IPS DF 6.9 (cell line): ENCODE data around the gene DGCR8.

ENCODE experiments used
- DNase-seq: peaks from one replicate; pipeline ENCODE4 v3.0.0-alpha.2; 2013; ENCODE audit warnings: low read depth, low spot score
- H3K27ac ChIP-seq: one replicate; pipeline ENCODE4 v1.5.1; 2013; ENCODE audit warnings: low read length, control low read depth
- H3K27me3 ChIP-seq: 2 replicates; pipeline ENCODE4 v1.6.1; 2013; ENCODE audit warnings: mild to moderate bottlenecking, low read length; ENCODE audit not compliant: control insufficient read depth, insufficient read depth
- H3K36me3 ChIP-seq: 2 replicates; pipeline ENCODE4 v1.6.1; 2013; ENCODE audit warnings: low read length; ENCODE audit not compliant: control insufficient read depth, insufficient read depth
- H3K4me1 ChIP-seq: 2 replicates; pipeline ENCODE4 v1.6.1; 2013; ENCODE audit warnings: low read length; ENCODE audit not compliant: control insufficient read depth, insufficient read depth
- H3K4me3 ChIP-seq: 2 replicates; pipeline ENCODE4 v1.5.1; 2013; ENCODE audit warnings: mild to moderate bottlenecking, low read length
- H3K9me3 ChIP-seq: 2 replicates; pipeline ENCODE4 v1.6.1; 2013; ENCODE audit warnings: low read length, inconsistent platforms; ENCODE audit not compliant: control insufficient read depth, insufficient read depth
- WGBS: extraction: QIAGEN DNeasy Blood & Tissue Kit; methylation state at CpG from one replicate; pipeline ENCODE4 v1.1.7; 2013; ENCODE audit warnings: mixed read lengths, missing lambda C conversion rate; ENCODE audit not compliant: insufficient read length, insufficient coverage; 5-methylcytosine and 5-hydroxymethylcytosine counted together

Gene DGCR8

GRCh38 chr22:20128902-20129746, 49.1 kb downstream of the DGCR8 start:
- Histone ChIP-seq H3K4me1 (peaks cover 4% of the 10 kb centered on the region; the same call in 1 of the 2 replicates), H3K27ac (no peak overlapping the region)
- DNase-seq = no peak

GRCh38 chr22:20129747-20130014, 49.6 kb downstream of the DGCR8 start:
- no peaks in the 10 kb centered on the region for H3K9me3 ChIP-seq
- WGBS = no CpG with 5 or more reads among the region's 3 CpGs
- no peak overlapping the region for H3K4me3 ChIP-seq
- H3K27ac ChIP-seq = no peak overlapping the region
- no peak for DNase-seq
- peaks cover 26% of the 10 kb centered on the region for H3K36me3 ChIP-seq
- peaks cover 4% of the 10 kb centered on the region; the same call in 1 of the 2 replicates for H3K4me1 ChIP-seq
- no peaks in the 10 kb centered on the region for H3K27me3 ChIP-seq

More at GRCh38 chr22:20128902-20129746, 49.1 kb downstream of the DGCR8 start:
- WGBS = no CpG with 5 or more reads among the region's 18 CpGs
- Histone ChIP-seq H3K27me3 (no peaks in the 10 kb centered on the region), H3K9me3 (no peaks in the 10 kb centered on the region), H3K4me3 (no peak overlapping the region), H3K36me3 (peaks cover 32% of the 10 kb centered on the region)

DNA sequence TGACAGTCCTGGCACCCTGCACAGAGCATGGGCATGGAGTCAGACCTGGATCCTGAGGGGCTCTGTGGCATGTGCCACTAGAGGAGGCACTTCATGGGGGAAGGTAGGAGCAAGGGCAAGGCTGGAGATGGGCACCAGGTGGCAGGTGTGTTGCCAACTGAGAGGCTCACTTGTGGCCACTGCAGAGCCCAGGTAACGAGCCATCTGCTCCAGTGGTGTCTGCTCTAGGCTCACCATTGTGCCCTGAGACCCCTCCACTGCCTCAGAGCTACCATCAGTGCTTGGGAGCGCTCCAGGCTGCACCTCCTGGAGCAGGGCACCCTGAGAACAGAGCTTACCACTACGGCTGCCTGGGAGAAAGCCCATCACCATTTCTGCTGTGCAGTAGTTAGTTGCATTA, 50.3 kb downstream of the DGCR8 start:
- Histone ChIP-seq H3K27me3 (no peaks in the 10 kb centered on the region), H3K4me3 (no peak overlapping the region), H3K4me1 (peaks cover 4% of the 10 kb centered on the region; the same call in 1 of the 2 replicates), H3K9me3 (no peaks in the 10 kb centered on the region), H3K27ac (no peak overlapping the region), H3K36me3 (peaks cover 20% of the 10 kb centered on the region)
- no peak for DNase-seq
- WGBS = no CpG with 5 or more reads among the region's 3 CpGs

GRCh38 chr22:20130731-20131596, 50.9 kb downstream of the DGCR8 start:
- no CpG with 5 or more reads among the region's 70 CpGs for WGBS
- no peaks in the 10 kb centered on the region for H3K9me3 ChIP-seq
- no peak for DNase-seq
- peaks cover 13% of the 10 kb centered on the region for H3K36me3 ChIP-seq
- no peak overlapping the region for H3K27ac ChIP-seq
- no peaks in the 10 kb centered on the region for H3K27me3 ChIP-seq
- peak overlapping the region; percentile 83; the same call in 1 of the 2 replicates for H3K4me3 ChIP-seq
- H3K4me1 ChIP-seq = peaks cover 4% of the 10 kb centered on the region; the same call in 1 of the 2 replicates

DNA sequence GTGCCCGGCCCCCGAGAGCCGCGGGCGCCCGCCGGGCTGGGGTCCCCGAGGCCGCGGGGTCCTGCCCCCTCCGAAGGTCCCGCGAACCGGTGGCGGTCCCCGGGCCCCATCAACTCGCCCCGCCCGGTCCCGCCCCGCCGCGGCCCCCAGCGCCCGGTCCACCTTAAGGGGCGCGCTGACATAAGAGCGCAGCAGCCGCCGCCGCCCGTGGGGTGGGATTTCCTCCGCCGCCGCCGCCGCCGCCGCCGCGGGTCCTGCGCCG, 51.5 kb downstream of the DGCR8 start, which contains the start of gene ZDHHC8:
TSS of gene ZDHHC8 (plus strand) at position 208 of the 262 bp plus-strand sequence. CDS start 144 bp downstream, outside the sequence.
- DNase-seq = no peak
- Histone ChIP-seq H3K9me3 (no peaks in the 10 kb centered on the region), H3K36me3 (peaks cover 8% of the 10 kb centered on the region), H3K27ac (no peak within 1 kb of the TSS), H3K4me1 (peaks cover 4% of the 10 kb centered on the region; the same call in 1 of the 2 replicates), H3K4me3 (peak within 1 kb of the TSS; percentile 83; the same call in 1 of the 2 replicates), H3K27me3 (no peaks in the 10 kb centered on the region)
- no CpG with 5 or more reads among the region's 43 CpGs for WGBS

DNA sequence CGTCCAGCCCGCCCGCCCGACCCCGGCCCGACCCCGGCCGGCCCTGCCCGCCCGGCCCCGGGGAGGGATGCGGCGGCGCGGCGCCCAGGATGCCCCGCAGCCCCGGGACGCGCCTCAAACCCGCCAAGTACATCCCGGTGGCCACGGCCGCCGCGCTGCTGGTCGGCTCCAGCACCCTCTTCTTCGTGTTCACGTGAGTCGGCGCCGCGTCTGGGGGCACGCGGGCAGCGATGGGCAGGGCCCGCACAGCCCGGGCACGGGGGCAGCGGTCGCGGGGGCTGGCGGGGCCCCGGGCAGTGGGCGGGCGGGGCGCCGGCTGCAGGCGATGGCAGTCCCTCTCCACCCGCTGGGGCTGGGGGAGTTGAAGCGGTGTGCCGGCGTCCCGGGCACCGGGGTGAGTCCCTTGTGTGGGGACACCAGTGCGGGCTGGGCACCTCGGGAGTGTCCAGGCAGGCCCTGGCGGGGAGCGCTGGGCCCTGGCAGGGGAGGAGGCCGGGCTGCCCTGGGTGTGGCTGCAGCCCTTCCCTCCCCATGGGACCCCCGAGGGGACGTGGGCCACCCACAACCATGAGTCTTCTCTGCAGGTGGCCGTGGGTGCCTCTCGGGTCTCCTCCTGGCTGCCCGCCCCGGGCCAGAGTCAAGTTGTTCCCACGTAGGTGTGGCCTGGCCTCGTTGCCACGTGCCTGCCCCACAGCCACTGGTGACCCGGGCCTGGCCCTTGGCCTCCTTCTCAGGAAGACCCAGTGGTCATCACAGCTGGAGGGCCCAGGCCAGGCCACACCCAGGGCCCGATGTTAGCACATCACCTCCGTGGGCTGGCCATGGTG, 52.0 kb downstream of the DGCR8 start:
- Histone ChIP-seq H3K27me3 (no peaks in the 10 kb centered on the region), H3K36me3 (peaks cover 5% of the 10 kb centered on the region; the same call in 1 of the 2 replicates), H3K4me3 (peak overlapping the region; percentile 61; the same call in 1 of the 2 replicates), H3K27ac (no peak overlapping the region), H3K9me3 (no peaks in the 10 kb centered on the region), H3K4me1 (peaks cover 4% of the 10 kb centered on the region; the same call in 1 of the 2 replicates)
- no CpG with 5 or more reads among the region's 72 CpGs for WGBS
- no peak for DNase-seq

DNA sequence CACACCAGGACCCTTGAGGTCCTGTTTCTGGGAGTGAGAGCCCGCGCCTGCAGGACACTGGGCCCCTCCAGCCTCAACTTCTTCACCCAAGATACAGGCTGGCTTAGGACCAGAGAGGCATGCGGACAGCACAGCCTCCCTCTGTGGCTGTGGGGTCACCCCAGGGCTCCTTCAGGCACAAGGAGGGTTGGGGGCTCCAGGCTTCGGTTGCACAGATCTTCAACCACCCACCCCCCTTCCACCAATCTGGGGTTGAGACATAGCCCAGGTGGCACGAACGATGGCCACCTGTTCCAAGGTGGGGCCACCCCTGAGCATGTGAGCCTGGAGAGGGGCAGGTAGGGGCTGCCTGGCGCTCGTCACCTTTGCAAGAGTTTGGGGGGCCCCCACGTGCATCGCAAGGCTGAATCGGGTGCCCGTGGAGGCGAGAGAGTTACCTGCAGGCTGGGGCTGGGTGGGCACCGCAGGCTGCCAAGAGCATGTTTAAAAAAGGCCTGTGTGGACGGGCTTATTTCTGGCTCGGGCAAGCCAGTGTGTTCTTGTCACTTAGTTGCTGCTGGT, 52.7 kb downstream of the DGCR8 start:
- no peaks in the 10 kb centered on the region; the same call in 1 of the 2 replicates for H3K36me3 ChIP-seq
- no peak for DNase-seq
- WGBS = no CpG with 5 or more reads among the region's 16 CpGs
- H3K4me3 ChIP-seq = peak overlapping the region; percentile 61; the same call in 1 of the 2 replicates
- no peaks in the 10 kb centered on the region for H3K27me3 ChIP-seq
- peaks cover 4% of the 10 kb centered on the region; the same call in 1 of the 2 replicates for H3K4me1 ChIP-seq
- no peaks in the 10 kb centered on the region for H3K9me3 ChIP-seq
- H3K27ac ChIP-seq = no peak overlapping the region

DNA sequence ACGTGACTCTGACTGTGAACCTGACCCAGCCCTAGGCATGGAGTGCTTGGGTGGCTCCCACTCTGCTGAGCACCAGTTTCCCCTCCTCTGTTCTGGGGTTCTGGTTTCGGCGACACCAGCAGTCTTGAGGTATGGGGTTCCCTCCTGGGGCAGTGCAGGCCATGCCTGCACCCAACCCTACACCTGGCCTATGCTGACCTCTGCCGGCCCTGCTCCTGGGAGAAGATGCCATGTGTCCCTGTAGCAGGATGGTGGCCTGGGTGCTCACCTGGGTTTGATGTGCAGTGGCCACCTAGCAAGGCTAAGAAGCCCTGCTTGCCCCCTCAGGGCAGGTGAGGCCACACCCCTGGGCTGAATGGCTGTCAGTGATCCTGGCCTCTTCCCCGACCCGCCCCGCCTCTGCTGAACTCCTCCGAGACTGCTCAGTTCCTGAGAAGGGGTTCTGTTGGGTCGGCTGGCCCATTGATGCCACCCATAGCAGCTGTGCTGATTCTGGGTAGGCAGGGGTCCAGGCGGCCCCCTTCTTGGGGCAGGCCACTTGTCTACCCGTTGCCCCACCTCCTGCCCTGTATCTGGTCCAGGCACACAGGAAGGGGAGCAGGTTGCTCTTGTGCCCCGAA, 54.0 kb downstream of the DGCR8 start:
- H3K4me3 ChIP-seq = no peak overlapping the region
- no peak overlapping the region for H3K27ac ChIP-seq
- H3K4me1 ChIP-seq = peaks cover 4% of the 10 kb centered on the region; the same call in 1 of the 2 replicates
- no peaks in the 10 kb centered on the region for H3K9me3 ChIP-seq
- DNase-seq = no peak
- no peaks in the 10 kb centered on the region; the same call in 1 of the 2 replicates for H3K36me3 ChIP-seq
- H3K27me3 ChIP-seq = no peaks in the 10 kb centered on the region
- no CpG with 5 or more reads among the region's 12 CpGs for WGBS

- DNase-seq = no peak
- WGBS = no CpG with 5 or more reads among the region's 4 CpGs
- H3K4me1 ChIP-seq = peaks cover 4% of the 10 kb centered on the region; the same call in 1 of the 2 replicates
- no peaks in the 10 kb centered on the region for H3K9me3 ChIP-seq
- H3K36me3 ChIP-seq = peaks cover 4% of the 10 kb centered on the region
- no peaks in the 10 kb centered on the region for H3K27me3 ChIP-seq
- no peak overlapping the region for H3K27ac ChIP-seq
- H3K4me3 ChIP-seq = no peak overlapping the region
Measured at GRCh38 chr22:20135265-20135664, 55.2 kb downstream of the DGCR8 start.
